Measurements from ENCODE around the gene SMIM45.

SMIM45 gene

DNA sequence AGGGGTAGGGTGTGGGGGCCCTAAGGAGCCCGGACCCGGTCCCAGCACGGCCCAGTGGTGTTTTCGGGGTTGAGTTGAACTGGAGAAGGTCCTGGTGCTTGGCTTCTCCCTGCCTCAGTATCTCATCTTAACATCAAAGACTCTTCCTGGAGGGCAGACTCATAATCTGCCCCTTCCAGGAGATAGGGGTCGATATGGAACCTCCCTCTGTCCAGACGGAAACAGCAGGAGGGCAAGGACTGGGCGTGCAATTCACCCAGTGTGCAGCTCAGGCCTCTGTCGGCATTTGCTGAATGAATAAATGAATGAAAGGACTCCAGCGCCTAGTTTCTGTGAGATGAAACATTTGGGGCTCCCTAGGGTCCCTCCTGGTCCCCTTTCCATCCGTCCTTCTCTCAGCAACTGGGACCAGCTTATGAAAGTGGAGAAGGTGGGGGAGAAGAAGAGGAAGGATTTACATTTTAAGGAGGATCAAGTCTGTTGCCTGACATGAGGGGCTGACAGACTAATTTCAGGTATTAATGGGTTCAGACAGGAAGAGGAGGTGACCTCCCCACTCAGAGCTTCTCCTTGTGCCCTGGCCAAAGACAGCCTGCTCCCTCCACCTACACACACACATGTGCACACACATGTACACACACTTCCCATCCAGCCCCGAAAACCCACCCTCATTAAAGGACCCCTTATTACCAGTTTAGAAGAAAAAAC, 36.0 kb upstream of the SMIM45 start:
- no peak for FAIRE-seq

GRCh38 chr22:41916745-41917358, 35.1 kb upstream of the SMIM45 start:
- no peak for FAIRE-seq

DNA sequence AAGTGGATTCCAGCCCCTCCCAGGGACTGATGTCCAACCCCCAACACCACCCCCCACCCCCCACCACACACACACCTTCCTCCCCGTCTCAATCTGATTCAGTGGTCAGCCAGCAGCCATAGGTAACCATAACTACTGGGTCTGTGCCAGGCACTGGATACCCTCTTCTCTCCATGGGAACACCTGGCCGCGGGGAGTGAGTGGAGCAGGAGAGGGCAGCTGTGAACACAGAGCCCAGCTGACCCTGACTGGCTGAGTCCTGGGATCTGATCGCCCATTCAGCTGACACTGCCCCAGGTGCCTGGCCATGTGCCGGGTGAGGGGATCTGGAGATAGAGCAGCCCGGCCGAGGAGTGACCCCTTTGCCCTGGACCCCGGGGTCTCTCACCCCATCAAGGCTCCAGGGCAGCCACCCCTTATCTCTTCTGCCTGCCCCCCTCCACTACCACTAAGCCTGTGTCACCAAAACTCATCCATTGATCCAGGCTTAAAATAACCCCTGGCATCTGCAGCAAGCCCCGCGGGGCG, 34.5 kb upstream of the SMIM45 start:
- FAIRE-seq, result no peak

GRCh38 chr22:41917903-41918791, 33.8 kb upstream of the SMIM45 start:
- no peak for FAIRE-seq

DNA sequence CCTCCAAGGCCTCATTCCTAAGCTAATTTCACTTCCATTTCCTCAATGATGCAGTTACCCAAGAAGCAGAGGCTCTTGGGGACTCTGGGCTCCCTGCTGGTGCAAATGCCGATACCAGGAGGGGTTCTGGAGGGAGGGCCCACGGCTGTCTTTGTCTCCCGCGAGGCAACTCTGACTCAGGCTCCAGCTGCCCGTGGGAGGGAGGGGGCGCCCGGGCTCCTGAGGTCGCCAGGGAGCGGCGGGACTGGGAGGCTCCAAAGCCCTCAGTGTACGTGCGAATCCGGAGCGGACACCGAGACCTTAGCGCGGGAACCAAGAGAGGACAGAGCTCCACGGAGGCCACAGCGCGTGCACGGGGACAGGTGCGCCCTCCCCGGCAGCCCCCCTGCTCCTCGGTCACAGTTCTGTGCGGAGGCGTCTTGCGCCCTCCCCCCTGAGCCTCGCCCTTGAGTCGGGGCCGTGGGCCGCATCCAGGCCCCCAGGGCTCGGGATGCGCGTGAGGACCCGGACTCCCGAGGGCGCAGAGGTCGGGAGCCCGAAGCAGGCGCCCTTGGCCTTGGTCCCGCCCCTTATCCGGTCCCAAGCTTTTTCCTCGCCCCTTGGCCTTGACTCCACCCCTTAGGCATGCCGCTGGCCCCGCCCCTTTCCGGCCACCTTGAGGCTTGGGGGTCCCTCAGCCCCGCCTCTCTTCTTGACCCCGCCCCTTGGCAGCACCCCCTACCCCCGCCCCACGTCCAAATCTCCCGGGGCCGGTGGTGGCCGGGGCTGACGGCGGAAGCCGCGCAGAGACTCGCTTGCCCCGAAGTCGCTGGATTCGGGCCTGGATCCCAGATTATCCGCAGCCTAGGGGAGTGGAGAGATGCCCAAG, 32.4 kb upstream of the SMIM45 start:
- FAIRE-seq, result no peak

DNA sequence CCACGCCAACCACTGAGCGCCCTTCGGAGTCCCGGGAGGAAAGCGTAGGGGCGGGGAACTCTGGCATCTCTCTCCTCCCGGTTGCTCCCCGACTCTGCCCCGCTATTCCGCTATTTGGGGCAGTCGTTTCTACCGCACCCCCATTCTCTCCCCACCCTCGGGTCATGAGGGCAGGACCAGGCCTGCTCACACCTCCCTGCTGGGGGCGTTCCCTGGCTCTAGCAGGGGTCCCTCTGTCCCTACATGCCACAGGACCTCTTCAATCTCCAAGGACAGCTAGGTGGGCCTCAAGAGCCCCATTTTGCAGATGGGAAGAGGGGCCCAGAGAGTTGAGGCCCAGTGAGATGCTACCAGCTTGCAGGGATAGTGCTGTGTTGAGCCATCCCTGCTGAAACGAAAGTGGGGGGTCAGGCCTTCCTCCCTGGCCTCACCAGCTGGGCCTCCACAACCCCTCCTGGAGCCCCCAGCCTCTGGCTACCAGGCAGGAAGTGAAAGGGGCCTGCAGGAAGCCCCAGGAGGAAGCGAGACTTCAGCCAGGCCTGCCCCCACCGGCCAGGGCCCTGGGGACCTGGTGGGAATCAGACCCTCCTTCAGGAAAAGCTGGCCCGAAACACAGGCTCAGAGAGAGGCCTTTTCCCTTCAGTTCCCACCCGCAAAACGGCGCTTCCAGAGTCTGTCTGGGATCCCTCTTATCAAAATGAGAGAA, 31.5 kb upstream of the SMIM45 start:
- no peak for FAIRE-seq

DNA sequence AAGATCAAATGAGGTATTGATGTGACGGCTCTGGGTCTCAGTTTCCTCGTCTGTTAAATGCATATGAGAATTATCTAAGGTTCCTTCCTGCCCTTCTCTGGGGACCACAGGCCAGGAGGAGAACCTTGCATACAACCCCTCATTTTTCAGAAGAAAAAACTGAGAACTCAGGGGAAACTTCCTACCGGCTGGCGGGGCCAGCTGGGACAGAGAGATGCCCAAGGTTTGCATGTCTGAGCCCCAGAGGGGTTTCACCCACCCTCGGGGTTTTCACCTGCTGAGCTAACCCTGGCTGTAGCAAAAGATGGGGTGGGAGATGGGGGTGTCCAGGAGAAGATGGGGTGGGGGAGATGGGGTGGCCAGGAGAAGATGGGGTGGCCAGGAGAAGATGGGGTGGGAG, 29.6 kb upstream of the SMIM45 start:
- no peak for FAIRE-seq

GRCh38 chr22:41922940-41923594, 28.9 kb upstream of the SMIM45 start:
- FAIRE-seq, result no peak

DNA sequence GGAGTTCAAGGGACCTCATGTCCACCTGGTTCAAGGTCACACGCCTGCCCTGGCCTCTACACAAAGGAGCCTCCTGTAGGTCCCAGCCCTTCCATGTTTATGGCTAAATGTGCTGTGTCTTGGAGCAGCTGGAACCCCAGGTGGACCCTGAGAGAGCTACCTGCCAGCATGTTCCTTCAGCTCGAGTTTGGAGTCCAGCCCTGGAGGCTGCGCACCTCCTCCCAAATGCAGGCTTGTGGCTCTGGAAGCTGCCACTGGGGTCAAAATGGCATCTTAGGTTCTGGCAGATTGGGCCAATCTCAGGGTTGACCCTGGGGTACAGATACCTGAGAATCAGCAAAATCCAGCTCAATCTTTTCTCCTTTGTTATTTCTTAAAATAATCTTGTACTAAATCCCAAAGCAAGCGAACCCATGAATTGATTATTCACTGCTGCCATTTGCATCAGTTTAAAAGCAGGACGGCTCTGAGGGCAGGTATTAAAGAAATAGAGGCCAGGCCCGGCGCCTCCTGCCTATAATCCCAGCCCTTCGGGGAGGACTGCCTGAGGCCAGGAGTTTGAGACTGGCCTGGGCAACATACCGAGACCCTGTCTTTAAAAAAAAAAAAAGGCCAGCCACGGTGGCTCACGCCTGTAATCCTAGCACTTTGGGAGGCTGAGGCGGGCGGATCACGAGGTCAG, 28.2 kb upstream of the SMIM45 start:
- no peak for FAIRE-seq

DNA sequence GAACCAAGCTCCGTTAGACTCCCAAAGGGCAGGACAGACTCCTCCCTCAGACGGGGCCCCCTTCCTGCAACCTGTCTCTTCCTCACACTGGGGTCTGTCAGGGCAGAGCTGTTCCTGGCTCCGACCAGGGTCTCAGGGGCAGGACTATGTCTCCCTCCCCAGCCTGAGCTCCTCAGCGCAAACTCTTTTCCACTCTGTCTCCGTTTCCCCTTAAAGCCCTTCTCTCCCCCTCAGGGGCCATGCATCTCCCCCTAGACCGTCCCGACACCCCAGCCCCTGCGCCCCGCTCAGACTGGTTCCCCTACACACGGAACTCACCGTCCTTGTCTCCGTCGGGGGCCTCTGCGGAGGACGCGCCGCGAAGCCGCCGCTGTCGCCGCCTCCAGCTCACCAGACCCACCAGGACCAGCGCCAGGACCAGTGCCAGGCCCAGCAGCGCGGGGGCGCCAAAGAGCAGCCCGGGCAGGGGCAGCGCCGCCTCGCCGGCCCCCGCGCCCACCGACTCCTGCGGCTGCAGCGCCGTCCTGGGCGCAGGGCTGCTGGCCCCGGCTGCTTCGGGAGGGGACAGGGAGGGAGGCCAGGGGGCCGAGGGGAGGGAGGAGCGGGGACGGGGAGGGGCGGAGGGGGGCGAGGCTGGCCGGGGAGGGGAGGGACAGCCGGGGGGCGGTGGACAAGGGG, 26.0 kb upstream of the SMIM45 start:
- FAIRE-seq, result no peak

DNA sequence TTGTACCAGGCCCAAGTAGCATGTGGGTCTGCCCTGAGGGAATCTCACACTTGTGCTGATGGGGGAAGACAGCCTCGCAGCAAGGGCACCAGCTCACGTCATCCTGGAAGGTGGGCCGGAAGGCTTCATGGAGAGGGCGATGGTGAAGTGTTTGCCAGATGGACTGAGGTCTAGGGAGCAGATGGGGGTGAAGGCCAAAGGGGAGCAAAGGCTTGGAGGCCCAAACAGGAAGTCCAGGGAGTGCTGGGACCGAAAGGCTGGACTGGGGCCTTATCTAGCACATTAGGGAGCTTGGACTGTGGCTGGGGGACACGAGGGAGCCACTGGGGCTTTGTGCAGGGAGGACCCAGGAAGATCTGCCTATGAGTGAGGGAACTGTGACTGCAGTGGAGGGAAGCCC, 24.1 kb upstream of the SMIM45 start:
- FAIRE-seq, result no peak

GRCh38 chr22:41928593-41929417, 23.1 kb upstream of the SMIM45 start:
- FAIRE-seq, result no peak

GRCh38 chr22:41929418-41929810, 22.5 kb upstream of the SMIM45 start:
- FAIRE-seq, result no peak

DNA sequence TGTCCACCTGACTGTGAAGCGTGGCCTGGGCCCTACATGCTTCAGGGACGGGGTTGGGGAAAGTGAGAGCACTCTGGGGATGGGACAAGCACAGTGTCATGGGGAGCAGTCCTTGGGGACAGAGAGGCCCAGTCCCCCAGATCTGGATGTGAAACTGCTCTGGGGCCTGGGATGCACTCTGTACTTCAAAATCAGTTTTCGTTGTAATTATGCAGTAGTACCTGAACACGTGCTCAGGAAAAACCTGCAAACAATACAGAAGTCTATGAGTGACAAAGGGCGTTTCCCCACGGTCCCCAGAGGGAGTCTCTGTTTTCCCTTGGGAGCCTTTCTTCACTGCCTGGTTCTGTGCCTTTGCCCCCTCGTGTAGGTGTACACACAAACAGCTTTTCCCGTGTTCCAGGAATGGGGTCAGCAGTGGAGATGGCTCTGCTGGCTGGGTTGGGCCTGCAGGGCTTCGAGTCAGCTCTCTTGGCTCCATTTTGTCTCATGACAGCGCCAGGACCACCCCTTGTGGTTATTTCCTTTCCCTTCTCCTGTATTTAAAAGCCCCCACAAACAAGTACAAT, 20.2 kb upstream of the SMIM45 start:
- no peak for FAIRE-seq

GRCh38 chr22:41932353-41932752, 19.6 kb upstream of the SMIM45 start:
- no peak for FAIRE-seq

DNA sequence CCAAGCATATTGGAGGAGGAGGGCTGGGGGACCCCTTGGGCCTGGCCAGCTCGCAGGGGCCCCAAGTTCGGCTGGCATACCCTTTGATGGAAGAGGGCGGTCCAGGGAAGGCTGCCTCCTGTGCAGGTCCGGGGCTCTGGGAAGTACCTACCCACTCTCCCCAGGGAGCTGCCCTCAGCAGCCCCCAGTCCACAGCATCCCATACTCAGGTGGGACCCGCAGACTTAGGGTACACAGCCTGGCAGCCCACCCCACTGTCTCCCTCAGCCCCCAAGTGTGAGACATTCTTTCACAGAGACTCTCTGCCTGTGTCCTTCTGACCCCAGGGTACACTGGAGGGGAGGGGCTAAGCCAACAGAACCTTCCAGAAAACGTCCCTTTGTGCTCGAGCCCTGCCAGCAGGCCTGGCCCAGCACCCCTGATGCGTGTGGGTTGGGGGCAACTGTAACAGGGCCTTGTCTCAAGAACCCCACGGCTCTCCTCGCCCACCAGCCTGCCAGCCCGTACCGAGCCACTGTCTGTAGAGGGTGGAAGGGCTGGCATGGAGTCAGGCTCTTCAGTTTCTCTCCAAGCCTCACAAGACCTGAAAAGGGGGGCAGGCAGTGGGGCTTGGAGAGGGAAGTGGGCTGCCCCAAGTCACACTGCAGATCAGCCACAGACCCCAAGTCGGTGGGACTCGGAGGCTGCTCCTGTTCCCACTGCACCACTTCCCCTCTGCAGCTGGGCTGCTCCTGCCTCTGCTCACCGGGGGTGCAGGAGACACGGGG, 18.4 kb upstream of the SMIM45 start:
- FAIRE-seq, result no peak

GRCh38 chr22:41934284-41935014, 17.5 kb upstream of the SMIM45 start:
- FAIRE-seq, result no peak

DNA sequence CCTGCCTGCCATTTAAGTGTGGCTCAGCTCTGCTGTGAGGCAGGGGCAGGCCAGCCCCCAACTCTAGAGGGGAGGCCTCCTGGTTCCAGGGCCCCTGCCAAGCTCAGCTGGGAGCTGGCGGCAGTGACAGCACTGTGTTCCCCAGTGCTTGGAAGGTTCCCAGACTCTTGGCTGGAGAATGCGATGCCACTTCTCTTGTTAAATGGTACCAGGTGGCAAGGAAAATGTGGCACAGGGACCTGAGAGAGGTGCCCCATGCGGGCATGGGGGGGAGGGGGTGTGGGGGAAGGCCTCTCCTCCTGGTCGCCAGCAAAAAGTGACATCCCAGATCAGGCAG, 17.0 kb upstream of the SMIM45 start:
- FAIRE-seq, result no peak

All from islet of Langerhans (tissue), 1 donor.